H1 (cell line): ENCODE results near the gene CABLES2. TPM values are rescaled to one million over a fixed set of nuclear protein-coding genes. Genes with fewer than 3 reads are reported as not detected.

Experiments
- CEBPB ChIP-seq: IDR thresholded peaks from 2 replicates; pipeline ENCODE4 v1.6.1; 2012; ENCODE audit warnings: low read depth, low read length
- KDM4A ChIP-seq: IDR thresholded peaks from one replicate; pipeline ENCODE4 v1.7.1; 2012; ENCODE audit warnings: low read depth, mild to moderate bottlenecking, moderate library complexity, low read length, inconsistent platforms; ENCODE audit not compliant: severe bottlenecking
- polyA plus RNA-seq, 7 experiments: library from polyadenylated mRNA; depleted of rRNA in 3 of 7; stranded (reverse) in 5 of 7; unstranded in 2 of 7; fragments of >200 nt in 5 of 7; fragments of 200-250 nt in 2 of 7; gene quantifications; 1 replicate in 5 of 7; 2 replicates in 1 of 7; 4 replicates in 1 of 7; pipeline versions ENCODE4 v1.2.1 to v1.2.3, GENCODE V29; 2011 to 2013; ENCODE audit warnings: missing spikeins in 2 of 7, mixed read lengths in 2 of 7
- total RNA-seq: library from RNA; stranded (reverse); fragmentation: NEBNext Ultra II Directional; extraction: Animal tissue kit (Norgen Biotek cat#: 25700); gene quantifications from 2 replicates; pipeline ENCODE4 v1.2.1, GENCODE V29; 2021

Gene CABLES2
- total and polyA plus RNA-seq, 2 of the 8 experiments (the other 6 are each of a cell fraction or from before 2014, with no cell fraction given) = 8.0 to 8.8 TPM

- TF ChIP-seq KDM4A = no peak
- TF ChIP-seq CEBPB = no peak
Observed at GRCh38 chr20:62445553-62446340, 38.7 kb upstream of the CABLES2 start (continued).
